Breast epithelium (tissue), 3 donors: Measurements from ENCODE around the gene RABEP1.

Source experiments
- CTCF ChIP-seq, 3 donors: fragments of 450-650 bp; IDR thresholded peaks; one replicate each; pipeline ENCODE4 v1.5.1; 2016 to 2017; ENCODE audit warnings: antibody characterized with exemption in 3 of 3, mild to moderate bottlenecking in 3 of 3, moderate library complexity in 3 of 3
- POLR2A ChIP-seq: fragments of 450-650 bp; IDR thresholded peaks from one replicate; pipeline ENCODE4 v1.6.1; 2016; ENCODE audit warnings: antibody characterized with exemption, mild to moderate bottlenecking, moderate library complexity
- POLR2AphosphoS5 ChIP-seq, 3 donors: sonication (generic); formaldehyde crosslinking; IDR thresholded peaks; one replicate each; pipeline ENCODE4 v1.6.1; 2017; ENCODE audit warnings: antibody characterized with exemption in 3 of 3

GRCh38 chr17:5331506-5331905, 49.4 kb downstream of the RABEP1 start:
- TF ChIP-seq POLR2A (no peak), CTCF (IDR thresholded peaks at IDR 0.05) (no peak), POLR2AphosphoS5 (IDR thresholded peaks at IDR 0.05) (no peak)
